SK-N-SH treated with all-trans-retinoic acid at 6 μM for 48 hours (cell line): ENCODE measurements around the gene MAMDC4.

ENCODE experiments used
- ARNTL ChIP-seq: fragments of 450-650 bp; formaldehyde crosslinking; IDR thresholded peaks from 2 replicates; pipeline ENCODE4 v1.5.0; 2020; ENCODE audit warnings: low read depth, mild to moderate bottlenecking, moderate library complexity, borderline replicate concordance
- ESRRG ChIP-seq: fragments of 250-450 bp; sonication (Bioruptor Pico); IDR thresholded peaks from 2 replicates; pipeline ENCODE4 v1.6.1; 2021; ENCODE audit warnings: mild to moderate bottlenecking
- OSR1 ChIP-seq: fragments of 250-450 bp; sonication (Bioruptor Pico); IDR thresholded peaks from 2 replicates; pipeline ENCODE4 v1.8.0; 2022; ENCODE audit warnings: moderate library complexity, mild to moderate bottlenecking, inconsistent platforms
- RARB ChIP-seq: fragments of 250-450 bp; sonication (Bioruptor Pico); IDR thresholded peaks from 2 replicates; pipeline ENCODE4 v1.8.0; 2021; ENCODE audit warnings: mild to moderate bottlenecking, moderate library complexity
- SNAI2 ChIP-seq: fragments of 250-450 bp; sonication (Bioruptor Pico); IDR thresholded peaks from 2 replicates; pipeline ENCODE4 v1.5.0; 2020; ENCODE audit warnings: mild to moderate bottlenecking, moderate library complexity
- ZNF565 ChIP-seq: fragments of 450-650 bp; formaldehyde crosslinking; conservative IDR thresholded peaks from 2 replicates; pipeline ENCODE4 v1.5.0; 2020; ENCODE audit warnings: low read depth, mild to moderate bottlenecking, moderate library complexity
- ZNF8 ChIP-seq: fragments of 450-650 bp; formaldehyde crosslinking; IDR thresholded peaks from 2 replicates; pipeline ENCODE4 v1.5.0; 2020; ENCODE audit warnings: mild to moderate bottlenecking, moderate library complexity
- TF ChIP-seq, protein P1 (sequence below): fragments of 250-450 bp; sonication (Bioruptor Pico); IDR thresholded peaks from 2 replicates; pipeline ENCODE4 v1.8.0; 2021; ENCODE audit warnings: low read depth, mild to moderate bottlenecking, moderate library complexity, borderline replicate concordance

DNA sequence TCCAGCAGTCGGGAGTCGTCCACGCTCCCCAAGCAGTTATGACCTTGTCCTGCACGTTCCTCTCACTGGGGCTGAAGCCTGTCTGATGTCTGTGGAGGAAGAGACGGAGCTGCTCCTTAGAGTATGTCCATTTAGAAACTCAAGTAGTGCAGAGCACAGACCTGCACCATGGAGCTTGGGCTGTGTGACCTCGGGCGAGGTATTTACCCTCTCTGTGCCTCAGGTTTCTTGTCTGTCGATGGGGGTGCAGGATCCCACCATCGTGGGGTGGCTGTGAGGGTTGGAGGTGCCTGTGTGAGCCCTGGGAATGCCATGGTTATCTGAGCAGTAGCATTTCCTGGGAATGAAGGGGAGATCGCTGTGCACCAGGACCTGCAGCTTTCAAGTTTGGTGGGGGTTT, 48.4 kb downstream of the MAMDC4 start:
- TF ChIP-seq, protein P1, sequence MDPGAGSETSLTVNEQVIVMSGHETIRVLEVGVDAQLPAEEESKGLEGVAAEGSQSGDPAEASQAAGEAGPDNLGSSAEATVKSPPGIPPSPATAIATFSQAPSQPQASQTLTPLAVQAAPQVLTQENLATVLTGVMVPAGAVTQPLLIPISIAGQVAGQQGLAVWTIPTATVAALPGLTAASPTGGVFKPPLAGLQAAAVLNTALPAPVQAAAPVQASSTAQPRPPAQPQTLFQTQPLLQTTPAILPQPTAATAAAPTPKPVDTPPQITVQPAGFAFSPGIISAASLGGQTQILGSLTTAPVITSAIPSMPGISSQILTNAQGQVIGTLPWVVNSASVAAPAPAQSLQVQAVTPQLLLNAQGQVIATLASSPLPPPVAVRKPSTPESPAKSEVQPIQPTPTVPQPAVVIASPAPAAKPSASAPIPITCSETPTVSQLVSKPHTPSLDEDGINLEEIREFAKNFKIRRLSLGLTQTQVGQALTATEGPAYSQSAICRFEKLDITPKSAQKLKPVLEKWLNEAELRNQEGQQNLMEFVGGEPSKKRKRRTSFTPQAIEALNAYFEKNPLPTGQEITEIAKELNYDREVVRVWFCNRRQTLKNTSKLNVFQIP (CRISPR knock-in tag) = no peak
- TF ChIP-seq ZNF565 (no peak), RARB (no peak), ARNTL (CRISPR knock-in tag) (no peak), ESRRG (no peak), SNAI2 (CRISPR knock-in tag) (no peak), OSR1 (no peak), ZNF8 (no peak)
